Activated CD8-positive, alpha-beta memory T cell treated with anti-CD3 and anti-CD28 coated beads, Interleukin-2, amount 50 U/mL, for 48 hours (primary cell): Measurements from ENCODE around the gene MAP2K7.
"Not testable (repeated sequence)": the region's sequence is repeated elsewhere in the genome, so short reads cannot be mapped to it uniquely, and the experiment has no call there.

ENCODE experiments used
- DNase-seq: peaks from one replicate; pipeline ENCODE4 v3.0.0-alpha.2; 2020

MAP2K7 gene

GRCh38 chr19:7903244-7904073 lies at the start of gene MAP2K7:
MAP2K7 (plus strand) TSS chr19:7903877; CDS start chr19:7903945, 68 bp downstream.
- DNase-seq, result peak; percentile 100

- no peak for DNase-seq
These were observed 48.1 kb upstream of the MAP2K7 start for GRCh38 chr19:7855426-7856108.

DNA sequence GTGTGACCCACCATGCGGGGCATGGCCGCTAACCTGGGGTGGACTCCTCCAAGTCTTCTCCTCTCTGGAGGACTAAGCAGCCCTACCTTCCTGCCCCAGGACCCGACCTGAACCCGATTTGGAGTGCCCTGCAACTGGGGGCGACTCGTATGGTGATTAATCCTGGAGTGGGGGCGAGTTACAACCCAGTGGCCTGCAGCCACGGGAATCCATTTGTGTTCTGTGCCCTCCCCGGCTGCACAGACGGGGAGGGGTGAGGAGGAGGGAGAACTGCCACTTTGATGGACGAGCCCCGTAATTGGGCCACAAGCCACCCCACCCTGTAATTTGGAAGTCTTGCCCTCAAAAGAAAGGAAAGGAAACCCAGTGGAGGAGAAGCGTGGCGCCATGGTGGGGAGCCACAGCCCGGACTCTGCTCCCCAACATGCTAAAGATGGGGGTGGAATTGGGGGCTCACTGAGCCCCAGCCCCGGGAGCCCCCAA lies 47.5 kb upstream of the MAP2K7 start:
- DNase-seq, result no peak

DNA sequence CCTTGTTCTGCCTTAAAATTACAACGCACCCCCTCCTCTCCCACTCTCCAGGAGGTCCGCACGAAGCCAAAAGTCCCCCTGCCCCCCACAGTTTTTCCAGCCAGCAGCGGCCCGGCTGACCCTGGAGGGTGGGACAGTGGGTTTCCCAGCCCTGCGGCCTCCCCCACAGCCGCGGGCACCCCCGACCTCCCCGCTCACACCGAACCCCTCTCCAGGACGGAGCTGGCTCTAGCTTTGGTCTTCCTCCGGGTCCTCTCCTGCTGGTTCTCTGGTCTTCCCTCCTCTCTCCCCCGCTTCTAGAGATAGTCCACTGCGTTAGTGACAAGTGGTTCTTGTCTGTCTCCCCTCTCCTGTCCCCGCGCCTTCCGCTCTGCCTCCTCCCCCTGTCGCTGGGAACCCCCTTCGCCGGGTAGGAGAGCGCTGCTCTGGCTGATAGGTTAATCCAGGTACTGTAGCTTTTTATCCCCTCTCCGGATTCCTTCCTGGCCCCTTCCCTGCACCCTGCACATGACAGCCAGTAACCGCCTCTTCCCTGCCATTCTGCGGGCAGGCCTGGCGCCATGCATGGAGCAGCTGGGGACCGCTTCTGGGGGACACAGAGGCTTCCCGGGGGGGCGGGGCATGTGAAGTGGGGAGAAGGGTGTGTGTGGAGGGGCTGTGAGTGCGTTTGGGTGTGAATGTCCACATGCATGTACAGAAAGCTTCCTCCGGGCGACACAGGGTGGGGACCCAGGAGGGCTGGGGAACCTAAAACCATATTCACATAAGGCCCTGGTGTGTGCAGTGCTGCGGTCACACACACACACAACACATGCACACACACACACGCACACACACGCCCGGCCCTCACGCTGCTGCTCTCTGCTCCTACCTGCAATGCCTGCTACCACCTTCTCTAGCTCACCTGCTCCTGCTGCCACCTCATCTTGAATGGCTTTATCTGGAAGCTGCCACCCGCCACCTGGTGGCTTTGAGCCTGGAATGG lies 46.7 kb upstream of the MAP2K7 start:
- DNase-seq, result no peak

DNA sequence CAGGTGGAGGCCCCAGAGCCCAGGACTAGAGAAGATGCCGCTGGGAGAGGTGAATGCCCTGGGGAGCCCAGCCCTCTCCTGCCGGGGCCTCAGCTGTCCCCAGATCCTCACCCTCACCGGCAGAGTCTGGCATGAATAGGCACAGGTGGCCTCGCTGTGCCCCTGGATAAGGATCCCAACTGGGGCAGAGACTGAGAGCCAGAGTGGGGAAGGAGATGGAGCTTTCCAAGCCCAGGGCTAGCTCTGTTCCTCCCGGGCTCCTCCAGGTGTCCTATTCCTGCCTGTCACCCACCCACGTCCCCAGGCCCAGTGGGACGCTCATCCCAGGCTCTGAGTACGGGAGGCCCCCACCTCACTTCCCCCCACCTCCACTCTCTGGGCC lies 46.0 kb upstream of the MAP2K7 start:
- DNase-seq, result no peak

DNA sequence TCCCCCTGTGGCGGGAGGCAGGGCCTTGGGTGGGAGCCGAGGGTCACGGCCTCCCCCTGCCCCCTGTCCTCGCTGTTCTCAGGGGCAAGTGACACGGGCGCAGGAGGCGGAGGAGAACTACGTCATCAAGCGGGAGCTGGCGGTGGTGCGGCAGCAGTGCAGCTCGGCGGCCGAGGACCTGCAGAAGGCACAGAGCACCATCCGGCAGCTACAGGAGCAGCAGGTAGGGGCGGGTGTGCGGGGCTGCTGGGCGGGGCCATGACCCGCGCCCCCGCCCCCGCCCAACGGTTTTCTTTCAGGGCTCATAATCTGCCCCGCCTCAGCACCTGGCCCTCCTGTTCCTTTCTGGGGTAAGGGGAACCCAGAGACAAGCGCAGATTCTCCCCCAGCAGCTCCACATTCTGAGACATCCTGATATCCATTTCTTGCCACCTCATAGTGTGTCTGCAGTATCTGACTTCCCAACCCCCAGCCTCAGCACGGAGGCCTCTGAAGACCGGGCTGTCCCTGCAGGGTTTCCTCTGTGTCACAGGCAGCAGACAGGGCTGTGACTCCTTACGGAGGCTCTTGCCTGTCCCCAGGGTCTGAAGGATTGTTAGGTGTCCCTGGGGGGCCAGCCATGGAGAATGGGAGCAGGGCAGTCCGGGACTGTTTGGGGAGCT lies 45.4 kb upstream of the MAP2K7 start:
- DNase-seq, result no peak

- DNase-seq, result not testable (repeated sequence)
These were observed 44.6 kb upstream of the MAP2K7 start for GRCh38 chr19:7859087-7859486.

DNA sequence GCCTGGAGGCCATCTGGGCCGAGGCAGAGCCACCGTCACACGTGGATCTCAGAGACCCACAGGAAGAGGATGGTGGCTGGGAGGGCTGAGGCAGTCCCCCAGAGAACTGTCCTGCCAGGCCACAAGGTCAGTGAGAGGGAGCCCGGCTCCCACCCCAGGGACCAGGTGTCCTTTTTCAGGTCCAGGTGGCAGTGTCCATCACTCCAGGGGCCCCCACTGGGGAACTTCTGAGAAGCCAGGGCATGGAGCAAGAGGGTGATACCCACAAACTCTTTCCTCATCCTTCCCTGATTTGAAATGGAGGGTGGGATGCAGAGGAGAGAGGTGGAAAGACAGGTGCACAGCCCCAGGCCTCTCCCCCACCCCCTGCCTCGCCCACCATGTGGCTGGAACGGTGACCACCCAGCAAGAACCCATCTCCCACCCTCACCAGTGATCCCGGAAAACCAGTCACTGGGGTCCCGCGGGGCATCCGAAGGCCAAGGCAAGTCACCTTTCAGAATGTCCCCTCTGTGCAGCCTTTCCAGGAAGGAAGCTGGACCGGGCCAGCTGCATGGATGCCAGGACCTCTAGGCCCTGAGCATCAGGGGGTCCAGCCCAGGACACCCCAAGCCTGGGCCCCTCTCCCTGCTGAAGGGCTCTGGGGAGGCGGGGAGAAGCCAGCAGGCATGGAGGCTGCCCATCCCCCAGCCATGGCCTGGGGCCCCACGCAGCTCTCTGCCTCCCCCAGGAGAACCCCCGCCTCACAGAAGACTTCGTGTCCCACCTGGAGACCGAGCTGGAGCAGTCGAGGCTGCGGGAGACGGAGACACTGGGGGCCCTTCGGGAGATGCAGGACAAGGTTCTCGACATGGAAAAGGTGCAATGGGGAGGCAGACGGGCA lies 43.6 kb upstream of the MAP2K7 start:
- no peak for DNase-seq

DNA sequence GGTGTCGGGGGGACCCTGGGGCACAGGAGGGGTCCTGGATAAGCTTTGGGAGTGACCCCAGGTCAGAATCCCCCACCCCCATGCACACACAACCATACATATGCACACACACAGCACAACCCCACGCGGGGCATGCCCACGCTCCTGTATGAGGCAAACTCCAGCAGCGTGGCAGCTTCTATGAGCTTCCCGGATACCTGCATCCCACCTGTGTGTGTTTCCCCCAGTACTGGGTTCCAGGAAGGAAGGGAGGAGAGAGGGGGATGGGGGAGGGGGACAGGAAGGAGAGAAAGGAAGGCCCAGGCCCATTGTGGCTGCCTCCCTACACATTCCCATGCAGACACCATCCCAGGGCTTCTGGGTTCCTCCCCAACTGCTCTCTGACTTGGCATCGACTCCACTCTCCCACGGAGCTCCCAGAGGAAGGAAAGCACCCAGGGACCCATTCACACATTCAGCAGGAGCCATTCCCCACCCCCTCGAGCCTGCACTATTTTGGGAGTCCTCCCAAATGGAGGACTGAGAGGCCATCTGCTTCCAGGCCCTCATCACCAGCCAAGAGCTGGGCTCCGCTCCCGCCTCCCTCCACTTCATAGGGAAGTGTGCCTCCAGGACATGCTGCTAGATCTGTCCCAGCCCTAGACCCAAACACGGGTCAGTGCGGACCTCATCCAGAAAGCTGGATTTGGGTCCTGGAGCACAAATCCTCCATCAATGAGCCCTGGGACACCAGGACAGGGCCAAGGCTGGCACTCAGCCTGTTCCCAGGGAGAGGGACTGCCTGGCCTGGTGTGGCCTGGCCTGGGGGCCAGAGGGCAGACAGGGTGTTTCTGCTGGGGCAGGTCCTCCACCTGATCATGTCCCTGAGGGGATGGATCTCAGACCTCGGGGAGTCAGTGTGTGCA lies 42.7 kb upstream of the MAP2K7 start:
- no peak for DNase-seq

DNA sequence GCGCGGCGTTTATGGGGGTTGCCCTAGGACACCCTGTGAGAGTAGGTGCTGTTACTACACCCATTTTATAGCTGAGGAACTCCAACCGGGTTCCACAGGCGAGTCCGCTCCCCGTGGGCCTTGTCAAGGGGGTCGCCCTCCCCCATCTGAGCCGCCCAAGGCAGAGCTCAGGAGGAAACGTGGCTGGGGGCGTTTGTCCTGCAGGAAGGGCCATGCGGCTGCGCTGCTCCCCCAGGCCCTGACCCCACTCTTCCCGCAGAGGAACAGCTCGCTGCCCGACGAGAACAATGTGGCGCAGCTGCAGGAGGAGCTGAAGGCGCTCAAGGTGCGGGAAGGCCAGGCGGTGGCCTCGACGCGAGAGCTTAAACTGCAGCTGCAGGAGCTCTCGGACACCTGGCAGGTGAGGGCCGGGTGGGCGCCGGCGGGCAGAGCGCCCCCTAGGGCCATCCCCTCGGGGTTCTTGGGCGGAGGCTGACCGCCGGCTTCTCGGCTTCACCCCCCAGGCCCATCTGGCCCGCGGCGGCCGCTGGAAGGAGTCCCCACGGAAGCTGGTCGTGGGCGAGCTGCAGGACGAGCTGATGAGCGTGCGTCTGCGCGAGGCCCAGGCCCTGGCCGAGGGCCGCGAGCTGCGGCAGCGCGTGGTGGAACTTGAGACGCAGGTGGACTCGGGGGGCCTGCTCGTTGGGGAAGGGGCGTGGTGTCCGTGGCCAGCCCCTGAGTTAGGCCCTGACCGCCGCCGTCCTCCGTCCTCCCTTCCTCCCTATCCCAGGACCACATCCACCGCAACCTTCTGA lies 41.9 kb upstream of the MAP2K7 start:
- DNase-seq, result no peak

- DNase-seq, result peak; percentile 85
These were observed 41.2 kb upstream of the MAP2K7 start for GRCh38 chr19:7862413-7862951.

DNA sequence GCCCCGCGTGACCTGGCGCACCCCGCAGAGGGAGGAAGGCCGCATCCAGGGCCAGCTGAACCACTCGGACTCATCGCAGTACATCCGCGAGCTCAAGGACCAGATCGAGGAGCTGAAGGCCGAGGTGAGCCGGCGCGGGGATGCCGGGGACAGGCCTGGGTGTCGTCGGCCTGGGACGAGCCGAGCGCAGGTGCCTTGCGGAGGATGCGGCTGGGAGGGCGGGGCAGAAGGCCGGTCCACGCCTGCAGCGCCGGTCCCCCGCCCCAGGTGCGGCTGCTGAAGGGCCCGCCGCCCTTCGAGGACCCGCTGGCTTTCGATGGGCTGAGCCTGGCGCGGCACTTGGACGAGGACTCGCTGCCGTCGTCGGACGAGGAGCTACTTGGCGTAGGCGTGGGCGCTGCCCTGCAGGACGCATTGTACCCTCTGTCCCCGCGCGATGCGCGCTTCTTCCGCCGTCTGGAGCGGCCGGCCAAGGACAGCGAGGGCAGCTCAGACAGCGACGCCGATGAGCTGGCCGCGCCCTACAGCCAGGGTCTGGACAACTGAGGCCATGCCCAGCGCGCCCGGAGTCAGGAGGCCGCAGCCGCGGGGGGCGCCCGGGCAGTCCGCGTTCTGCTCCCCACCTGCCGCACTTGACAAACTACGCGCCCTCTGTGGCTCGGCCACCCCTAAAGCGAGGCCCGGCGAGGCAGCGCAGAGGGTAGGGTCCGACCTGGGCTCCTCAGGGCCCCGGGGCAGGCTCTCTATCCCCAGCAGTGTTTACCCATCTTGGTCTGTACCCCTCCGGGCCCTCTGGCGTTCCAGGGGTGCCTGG lies 40.3 kb upstream of the MAP2K7 start:
- DNase-seq, result no peak

GRCh38 chr19:7863971-7864689 lies 39.5 kb upstream of the MAP2K7 start:
- DNase-seq, result no peak

DNA sequence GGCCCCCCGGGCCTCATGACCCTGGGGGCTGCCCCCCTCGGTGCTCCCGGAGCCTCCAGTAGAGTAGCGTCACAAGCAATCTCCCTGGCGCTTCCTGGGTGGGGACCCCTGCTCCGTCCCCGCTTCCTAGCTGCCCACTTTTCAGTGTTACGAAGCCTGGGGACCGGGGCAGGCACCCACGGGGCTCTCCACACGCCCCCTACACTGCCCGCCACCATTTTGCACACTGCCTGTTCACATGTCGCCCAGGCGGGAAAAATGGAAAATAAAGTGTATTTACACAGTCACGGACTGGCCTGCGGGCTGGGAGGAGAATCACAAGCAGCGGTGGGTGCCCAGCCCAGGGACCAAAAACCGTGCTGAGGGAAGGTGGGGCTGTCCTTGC lies 39.0 kb upstream of the MAP2K7 start:
- DNase-seq, result no peak

DNA sequence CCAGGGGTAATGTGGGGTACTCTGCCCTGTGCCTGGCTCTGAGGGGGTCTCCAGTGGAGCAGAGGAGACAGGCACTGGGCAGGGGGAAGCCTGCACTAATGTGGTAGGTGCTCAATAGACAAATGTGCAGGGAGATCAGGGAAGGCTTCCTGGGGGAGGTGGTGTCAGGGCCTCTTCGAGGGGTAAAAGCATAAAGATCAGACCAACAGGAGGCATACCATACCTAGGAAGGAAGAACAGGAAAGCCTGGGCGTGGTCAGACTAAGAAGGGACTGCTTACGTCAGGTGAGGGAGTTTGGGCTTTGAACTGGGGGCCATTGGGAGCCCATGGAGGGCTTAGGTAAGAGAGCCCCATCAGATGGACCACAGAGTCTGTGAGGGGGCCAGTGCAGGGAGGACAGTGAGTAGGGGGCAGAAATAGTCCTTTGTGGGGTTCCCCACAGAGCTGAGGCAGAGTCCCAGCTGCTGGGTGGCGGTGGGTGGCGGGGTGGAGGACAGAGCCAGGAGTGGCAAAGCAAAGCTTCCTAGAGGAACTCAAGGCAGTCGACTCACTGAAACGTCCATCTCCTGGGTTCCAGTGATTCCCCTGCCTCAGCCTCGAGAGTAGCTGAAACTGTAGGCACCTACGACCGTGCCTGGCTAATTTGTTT lies 38.3 kb upstream of the MAP2K7 start:
- DNase-seq, result no peak

DNA sequence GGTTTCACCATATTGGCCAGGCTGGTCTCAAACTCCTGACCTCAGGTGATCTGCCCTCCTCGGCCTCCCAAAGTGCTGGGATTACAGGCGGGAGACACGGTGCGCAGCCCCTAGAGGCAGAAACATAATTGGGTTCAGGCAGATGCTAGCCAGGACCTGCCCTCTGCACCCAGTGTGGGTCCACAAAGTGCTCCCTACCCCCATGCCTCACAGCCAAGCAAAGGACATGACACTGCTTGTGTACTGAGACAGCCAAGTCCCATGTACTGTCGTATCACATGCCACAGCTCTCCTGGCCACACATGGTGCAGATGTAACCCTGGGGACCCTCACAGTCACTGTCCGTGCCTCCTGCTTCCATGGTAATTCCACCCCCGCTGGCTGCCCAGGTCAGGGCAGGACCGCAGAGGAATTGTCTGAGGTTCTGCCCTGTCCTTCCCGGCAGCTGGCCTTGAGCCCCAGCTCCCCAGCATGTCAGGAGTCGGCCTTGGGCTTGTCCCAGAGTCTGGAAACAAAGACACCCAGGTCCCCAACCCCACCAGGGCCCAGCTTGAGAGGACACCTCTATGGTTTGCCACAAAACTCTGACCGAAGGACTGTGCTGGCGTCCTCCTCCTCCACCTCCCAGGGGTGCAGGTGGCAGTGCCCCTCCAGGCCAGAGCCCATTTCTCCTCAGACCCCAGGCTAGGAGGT lies 37.1 kb upstream of the MAP2K7 start:
- DNase-seq, result no peak
